Trophoblast cell (in vitro differentiated cells and primary cell): ENCODE measurements around the gene PNPLA5.
"Not testable (repeated sequence)": the region's sequence is repeated elsewhere in the genome, so short reads cannot be mapped to it uniquely, and the experiment has no call there.

Experiments used
- DNase-seq, 2 donors: peaks; one replicate each; pipeline ENCODE4 v3.0.0-alpha.2; 2016
- H2AFZ ChIP-seq: 2 replicates; pipeline ENCODE4 v1.6.1; 2013; ENCODE audit warnings: low read length, moderate library complexity, mild to moderate bottlenecking; ENCODE audit not compliant: insufficient read depth, poor library complexity
- H2AK5ac ChIP-seq: 2 replicates; pipeline ENCODE4 v1.6.1; 2013; ENCODE audit warnings: mild to moderate bottlenecking, low read length
- H2BK120ac ChIP-seq: 2 replicates; pipeline ENCODE4 v1.6.1; 2013; ENCODE audit warnings: low read length, mild to moderate bottlenecking, moderate library complexity; ENCODE audit not compliant: insufficient read depth, poor library complexity
- H2BK12ac ChIP-seq: 2 replicates; pipeline ENCODE4 v1.6.1; 2013; ENCODE audit warnings: mild to moderate bottlenecking, low read length, moderate library complexity
- H2BK5ac ChIP-seq: 2 replicates; pipeline ENCODE4 v1.6.1; 2013; ENCODE audit warnings: low read length, low read depth, moderate library complexity, mild to moderate bottlenecking; ENCODE audit not compliant: poor library complexity
- H3K14ac ChIP-seq: 2 replicates; pipeline ENCODE4 v1.6.1; 2013; ENCODE audit warnings: mild to moderate bottlenecking, low read length
- H3K18ac ChIP-seq: 2 replicates; pipeline ENCODE4 v1.6.1; 2013; ENCODE audit warnings: mild to moderate bottlenecking, low read length
- H3K23ac ChIP-seq: 2 replicates; pipeline ENCODE4 v1.6.1; 2013; ENCODE audit warnings: low read length
- H3K27ac ChIP-seq: 2 replicates; pipeline ENCODE4 v1.5.1; 2013; ENCODE audit warnings: low read depth, mild to moderate bottlenecking, inconsistent platforms, low read length, moderate library complexity
- H3K27me3 ChIP-seq: 2 replicates; pipeline ENCODE4 v1.6.1; 2013; ENCODE audit warnings: inconsistent platforms, mild to moderate bottlenecking, low read length, moderate library complexity; ENCODE audit not compliant: insufficient read depth
- H3K36me3 ChIP-seq, 2 experiments: 1 replicate in 1 of 2; 2 replicates in 1 of 2; pipeline ENCODE4 v1.6.1; 2013; ENCODE audit warnings: low read length in 2 of 2, mild to moderate bottlenecking in 2 of 2, moderate library complexity in 1 of 2; ENCODE audit not compliant: insufficient read depth in 2 of 2, control insufficient read depth in 1 of 2
- H3K4ac ChIP-seq: 2 replicates; pipeline ENCODE4 v1.6.1; 2013; ENCODE audit warnings: low read depth, mild to moderate bottlenecking, low read length, moderate library complexity
- H3K4me1 ChIP-seq, 2 experiments: 1 replicate in 1 of 2; 2 replicates in 1 of 2; pipeline ENCODE4 v1.6.1; 2013; ENCODE audit warnings: low read length in 2 of 2, mild to moderate bottlenecking in 2 of 2, moderate library complexity in 1 of 2; ENCODE audit not compliant: insufficient read depth in 2 of 2, control insufficient read depth in 1 of 2
- H3K4me2 ChIP-seq: 2 replicates; pipeline ENCODE4 v1.6.1; 2013; ENCODE audit warnings: inconsistent platforms, mild to moderate bottlenecking, low read length, moderate library complexity
- H3K4me3 ChIP-seq: 2 replicates; pipeline ENCODE4 v1.5.1; 2013; ENCODE audit warnings: mild to moderate bottlenecking, low read depth, low read length, inconsistent platforms
- H3K79me1 ChIP-seq: one replicate; pipeline ENCODE4 v1.6.1; 2013; ENCODE audit warnings: low read length
- H3K79me2 ChIP-seq: 2 replicates; pipeline ENCODE4 v1.6.1; 2013; ENCODE audit warnings: low read length, mild to moderate bottlenecking; ENCODE audit not compliant: control insufficient read depth, insufficient read depth, poor library complexity
- H3K9ac ChIP-seq: 2 replicates; pipeline ENCODE4 v1.6.1; 2013; ENCODE audit warnings: mild to moderate bottlenecking, low read length
- H3K9me3 ChIP-seq: 2 replicates; pipeline ENCODE4 v1.6.1; 2013; ENCODE audit warnings: low read depth, mild to moderate bottlenecking, control low read depth, inconsistent platforms, low read length; ENCODE audit not compliant: insufficient read depth
- H4K12ac ChIP-seq: 2 replicates; pipeline ENCODE4 v1.6.1; 2013; ENCODE audit warnings: low read depth, mild to moderate bottlenecking, low read length, moderate library complexity
- H4K8ac ChIP-seq: 2 replicates; pipeline ENCODE4 v1.6.1; 2013; ENCODE audit warnings: low read depth, mild to moderate bottlenecking, low read length, moderate library complexity
- H4K91ac ChIP-seq: one replicate; pipeline ENCODE4 v1.6.1; 2013; ENCODE audit warnings: low read depth, mild to moderate bottlenecking, low read length, moderate library complexity
- WGBS: extraction: QIAGEN DNeasy Blood & Tissue Kit; methylation state at CpG from one replicate; pipeline ENCODE4 v1.1.7; 2013; ENCODE audit warnings: missing lambda C conversion rate; ENCODE audit not compliant: insufficient read length, insufficient coverage; ENCODE audit errors: extremely low coverage; 5-methylcytosine and 5-hydroxymethylcytosine counted together

PNPLA5 gene

GRCh38 chr22:43909708-43910107 is 17.9 kb upstream of the PNPLA5 start:
- Histone ChIP-seq H3K27ac (no peak overlapping the region), H2AFZ (no peak overlapping the region), H4K8ac (no peak overlapping the region), H2BK120ac (no peak overlapping the region), H2BK5ac (no peak overlapping the region), H3K79me1 (no peaks in the 10 kb centered on the region), H3K4me1 (peaks cover 7 to 10% of the 10 kb centered on the region in 2 experiments), H3K4me2 (no peak overlapping the region), H2BK12ac (no peak overlapping the region), H2AK5ac (no peak overlapping the region), H3K9ac (no peak overlapping the region), H3K18ac (no peak overlapping the region), H3K4me3 (no peak overlapping the region), H3K14ac (no peak overlapping the region), H4K12ac (no peak overlapping the region), H3K36me3 (no peaks in the 10 kb centered on the region), H4K91ac (no peak overlapping the region), H3K23ac (no peak overlapping the region), H3K4ac (no peak overlapping the region), H3K9me3 (peaks cover 3% of the 10 kb centered on the region), H3K27me3 (no peaks in the 10 kb centered on the region), H3K79me2 (no peaks in the 10 kb centered on the region)
- no CpG with 5 or more reads among the region's 1 CpG for WGBS
- no peak for DNase-seq

DNA sequence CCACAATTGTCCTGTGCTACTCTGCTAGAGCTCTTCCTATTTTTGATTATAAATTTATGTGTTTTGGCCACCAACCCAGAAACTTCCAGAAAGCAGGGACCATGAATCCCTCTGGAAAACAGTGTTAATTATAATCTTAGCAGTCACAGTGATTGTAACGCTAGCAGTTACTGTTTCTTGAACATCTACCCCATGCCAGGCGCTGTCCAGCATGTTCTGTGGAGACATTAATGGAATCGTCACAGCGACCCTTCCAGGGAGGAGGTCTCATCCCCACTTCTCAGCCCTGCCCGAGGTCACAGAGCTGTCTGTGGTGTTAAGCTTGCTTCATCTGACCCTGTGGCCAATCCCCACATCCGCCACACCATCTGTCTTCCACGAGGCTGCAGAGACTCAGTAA is 13.9 kb upstream of the PNPLA5 start:
- no peaks in the 10 kb centered on the region for H3K27me3 ChIP-seq
- no peak overlapping the region for H3K23ac ChIP-seq
- H3K4ac ChIP-seq: no peak overlapping the region
- peaks cover 1% of the 10 kb centered on the region for H3K79me2 ChIP-seq
- H3K79me1 ChIP-seq: no peaks in the 10 kb centered on the region
- no peak overlapping the region for H3K4me3 ChIP-seq
- no peak overlapping the region for H4K12ac ChIP-seq
- peaks cover 3% of the 10 kb centered on the region for H3K9me3 ChIP-seq
- no peak overlapping the region for H2BK120ac ChIP-seq
- H3K18ac ChIP-seq: no peak overlapping the region
- no CpG with 5 or more reads among the region's 7 CpGs for WGBS
- DNase-seq: no peak
- no peak overlapping the region for H2AFZ ChIP-seq
- no peaks in the 10 kb centered on the region for H3K36me3 ChIP-seq
- H4K8ac ChIP-seq: no peak overlapping the region
- H2BK12ac ChIP-seq: no peak overlapping the region
- no peak overlapping the region for H3K4me2 ChIP-seq
- H3K9ac ChIP-seq: no peak overlapping the region
- no peak overlapping the region for H3K14ac ChIP-seq
- no peak overlapping the region for H2BK5ac ChIP-seq
- no peak overlapping the region for H4K91ac ChIP-seq
- H3K27ac ChIP-seq: no peak overlapping the region
- no peaks in the 10 kb centered on the region for H3K4me1 ChIP-seq
- H2AK5ac ChIP-seq: no peak overlapping the region

DNA sequence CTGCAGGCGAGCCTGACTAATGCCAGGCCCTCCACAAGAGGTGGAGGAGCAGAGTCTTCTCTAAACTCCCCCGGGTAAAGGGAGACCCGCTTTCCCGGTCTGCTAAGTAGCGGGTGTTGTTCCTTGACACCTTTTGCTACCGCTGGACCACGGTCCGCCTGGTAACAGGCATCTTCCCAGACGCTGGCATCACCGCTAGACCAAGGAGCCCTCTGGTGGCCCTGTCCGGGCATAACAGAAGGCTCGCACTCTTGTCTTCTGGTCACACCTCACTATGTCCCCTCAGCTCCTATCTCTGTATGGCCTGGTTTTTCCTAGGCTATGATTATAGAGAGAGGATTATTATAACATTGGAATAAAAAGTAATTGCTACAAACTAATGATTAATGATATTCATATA is 12.6 kb upstream of the PNPLA5 start:
- H3K4me2 ChIP-seq, H3K9me3 ChIP-seq, H3K36me3 ChIP-seq, H2BK5ac ChIP-seq, H3K23ac ChIP-seq, H2AFZ ChIP-seq, H4K8ac ChIP-seq, H4K91ac ChIP-seq, H3K79me2 ChIP-seq, H3K79me1 ChIP-seq, H3K4ac ChIP-seq, H4K12ac ChIP-seq, H3K4me3 ChIP-seq, DNase-seq, H3K14ac ChIP-seq, H3K18ac ChIP-seq, H3K27ac ChIP-seq, H3K9ac ChIP-seq, H3K27me3 ChIP-seq, H2BK120ac ChIP-seq, H2BK12ac ChIP-seq, H3K4me1 ChIP-seq, H2AK5ac ChIP-seq: not testable (repeated sequence)
- WGBS: no CpG with 5 or more reads among the region's 12 CpGs

DNA sequence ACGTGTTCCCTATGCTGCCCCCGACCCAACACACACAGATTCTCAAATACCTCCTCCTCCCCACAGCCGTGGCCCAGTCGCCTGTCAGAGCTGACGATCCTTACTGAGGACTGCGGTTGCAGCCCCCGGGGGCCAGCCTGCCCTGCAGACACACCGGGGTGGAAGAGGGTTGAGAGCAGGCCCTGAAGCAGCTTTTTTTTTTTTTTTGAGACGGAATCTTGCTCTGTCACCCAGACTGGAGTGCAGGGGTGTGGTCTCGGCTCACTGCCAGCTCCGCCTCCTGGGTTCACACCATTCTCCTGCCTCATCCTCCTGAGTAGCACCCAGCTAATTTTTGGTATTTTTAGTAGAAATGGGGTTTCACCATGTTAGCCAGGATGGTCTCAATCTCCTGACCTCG is 11.2 kb upstream of the PNPLA5 start:
- H4K12ac ChIP-seq, H2BK5ac ChIP-seq, H3K4me3 ChIP-seq, H2AFZ ChIP-seq, H3K27ac ChIP-seq, H3K14ac ChIP-seq, H4K8ac ChIP-seq, H3K4ac ChIP-seq, H2BK120ac ChIP-seq, DNase-seq, H3K23ac ChIP-seq, H3K36me3 ChIP-seq, H3K18ac ChIP-seq, H3K9ac ChIP-seq, H3K4me2 ChIP-seq, H2BK12ac ChIP-seq, H3K79me1 ChIP-seq, H2AK5ac ChIP-seq, H3K9me3 ChIP-seq, H3K27me3 ChIP-seq, H4K91ac ChIP-seq, H3K4me1 ChIP-seq, H3K79me2 ChIP-seq: not testable (repeated sequence)
- WGBS: no CpG with 5 or more reads among the region's 12 CpGs
